ENCODE measurements around the gene LMAN1L.

LMAN1L gene

DNA sequence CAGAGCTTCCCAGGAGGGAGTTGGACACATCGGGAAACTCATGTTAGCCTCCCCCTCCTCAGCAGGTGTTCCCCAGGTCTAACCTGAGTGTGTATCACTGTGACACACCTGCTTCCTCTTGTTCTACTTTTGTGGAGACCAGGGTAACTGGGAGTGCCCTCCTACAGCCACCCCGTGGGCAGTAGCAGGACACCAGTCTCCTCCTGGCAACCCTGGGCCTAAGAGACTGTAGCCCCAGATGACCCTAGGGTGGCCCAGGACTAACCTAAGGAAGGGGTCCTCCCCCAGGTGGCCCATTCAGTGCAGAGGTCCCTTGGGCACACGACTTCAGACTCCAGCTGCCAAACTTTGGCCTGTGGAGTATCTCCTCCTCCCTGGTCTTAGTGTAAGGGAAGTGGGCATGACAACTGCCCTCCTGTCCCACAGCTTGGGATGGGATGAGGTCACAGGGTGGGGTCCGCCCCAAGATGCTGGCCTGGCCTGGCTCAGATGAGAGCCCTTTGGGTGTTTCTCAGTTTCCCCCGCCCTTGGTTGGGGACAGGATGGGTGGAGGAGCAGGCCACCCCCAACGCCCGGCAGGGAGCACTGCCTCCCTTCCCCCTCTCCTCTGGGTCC is 26.0 kb upstream of the LMAN1L start:
- Mint-ChIP-seq H3K4me1 (ENCODE audit: low read depth) (peaks cover 55% of the 10 kb centered on the region), H3K9me3 (no peaks in the 10 kb centered on the region), H3K36me3 (ENCODE audit: low read depth) (peaks cover 71% of the 10 kb centered on the region), H3K27me3 (ENCODE audit: low read depth) (no peaks in the 10 kb centered on the region), H3K4me3 (peak overlapping the region; percentile 88), H3K27ac (peak overlapping the region; percentile 98)
- DNase-seq (ENCODE audit: low spot score) = no peak

DNA sequence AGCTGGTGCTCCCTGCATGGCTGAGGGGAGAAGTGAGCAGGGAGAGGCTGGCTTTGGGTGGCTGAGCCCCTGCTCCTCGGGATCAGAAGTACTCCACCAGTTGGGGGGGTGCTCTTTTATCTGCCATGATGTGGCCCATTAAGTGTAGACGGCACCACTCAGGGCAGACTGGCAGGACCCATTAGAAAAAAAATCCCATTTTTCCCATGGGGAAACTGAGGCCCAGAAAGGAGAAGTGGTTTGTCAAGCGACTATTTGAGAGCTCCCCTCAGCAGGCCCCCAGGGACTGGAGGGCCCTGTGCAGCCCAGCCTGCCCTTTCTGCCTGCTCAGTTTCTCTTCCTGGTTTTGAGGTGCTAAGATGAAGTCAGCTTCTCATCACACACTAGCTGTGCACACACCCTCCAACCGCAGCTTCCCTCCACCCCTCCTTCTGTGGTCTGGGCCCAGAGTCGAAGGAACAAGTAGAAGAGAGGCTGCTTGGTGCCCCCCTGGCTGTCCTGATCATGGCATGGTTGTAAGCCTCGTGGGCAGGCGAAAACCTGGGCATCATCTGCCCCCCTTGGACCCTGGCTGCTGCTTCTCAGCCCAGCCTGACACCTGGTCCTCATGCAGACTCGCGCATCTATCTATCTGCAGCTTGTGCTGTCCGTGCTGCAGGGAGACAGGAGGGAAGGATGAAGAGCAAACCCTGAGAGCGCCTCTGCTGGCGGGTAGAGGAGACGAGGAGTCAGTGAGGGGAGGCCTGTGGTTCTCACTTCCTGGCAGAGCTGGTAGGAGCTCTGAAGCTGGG is 25.2 kb upstream of the LMAN1L start:
- peaks cover 77% of the 10 kb centered on the region for H3K36me3 Mint-ChIP-seq (ENCODE audit: low read depth)
- H3K27me3 Mint-ChIP-seq (ENCODE audit: low read depth) = no peaks in the 10 kb centered on the region
- no peaks in the 10 kb centered on the region for H3K9me3 Mint-ChIP-seq
- peak overlapping the region; percentile 88 for H3K4me3 Mint-ChIP-seq
- peaks cover 63% of the 10 kb centered on the region for H3K4me1 Mint-ChIP-seq (ENCODE audit: low read depth)
- DNase-seq (ENCODE audit: low spot score) = peak; percentile 93
- H3K27ac Mint-ChIP-seq = peak overlapping the region; percentile 98

DNA sequence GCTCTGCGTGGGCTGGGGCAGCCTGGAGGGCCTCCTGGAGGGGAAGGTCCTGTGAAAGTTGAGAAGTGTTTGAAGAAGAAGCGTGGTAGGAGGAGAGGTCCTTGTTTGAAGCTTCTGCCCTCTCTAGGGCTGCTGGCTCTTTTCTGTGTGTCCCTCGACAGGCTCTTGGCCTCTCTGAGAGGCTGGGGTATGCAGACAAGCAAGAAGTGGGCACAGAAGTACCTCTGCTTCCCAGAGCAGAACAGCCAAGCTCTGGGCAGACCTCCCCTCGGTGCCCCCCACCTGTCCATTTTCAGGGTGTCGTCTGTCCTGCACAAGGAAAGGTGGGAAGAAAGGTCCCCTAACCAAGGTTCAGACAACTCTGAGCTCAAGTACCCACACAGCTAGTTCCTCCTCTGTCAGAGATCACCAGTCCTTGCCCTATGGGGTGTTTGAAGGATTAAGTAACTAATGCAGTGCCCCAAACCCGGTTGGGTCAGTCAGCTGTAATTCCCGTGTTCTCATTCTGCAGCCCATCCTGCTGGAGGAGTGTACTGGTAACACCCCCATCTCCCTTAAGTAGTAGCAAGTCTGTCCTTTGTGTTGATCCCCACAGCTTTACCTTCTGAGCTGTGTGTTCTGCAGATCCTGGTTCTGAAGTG is 24.5 kb upstream of the LMAN1L start:
- no peaks in the 10 kb centered on the region for H3K27me3 Mint-ChIP-seq (ENCODE audit: low read depth)
- H3K36me3 Mint-ChIP-seq (ENCODE audit: low read depth) = peaks cover 72% of the 10 kb centered on the region
- peaks cover 70% of the 10 kb centered on the region for H3K4me1 Mint-ChIP-seq (ENCODE audit: low read depth)
- peak overlapping the region; percentile 98 for H3K27ac Mint-ChIP-seq
- no peaks in the 10 kb centered on the region for H3K9me3 Mint-ChIP-seq
- peak; percentile 20 for DNase-seq (ENCODE audit: low spot score)
- H3K4me3 Mint-ChIP-seq = peak overlapping the region; percentile 88

- H3K36me3 Mint-ChIP-seq (ENCODE audit: low read depth) = peaks cover 66% of the 10 kb centered on the region
- peak overlapping the region; percentile 88 for H3K4me3 Mint-ChIP-seq
Observed at GRCh38 chr15:74788683-74789151, 23.9 kb upstream of the LMAN1L start.

GRCh38 chr15:74789171-74789631 is 23.4 kb upstream of the LMAN1L start:
- DNase-seq (ENCODE audit: low spot score) = no peak
- Mint-ChIP-seq H3K9me3 (no peaks in the 10 kb centered on the region), H3K27ac (peak overlapping the region; percentile 98), H3K4me1 (ENCODE audit: low read depth) (peaks cover 77% of the 10 kb centered on the region), H3K36me3 (ENCODE audit: low read depth) (peaks cover 62% of the 10 kb centered on the region), H3K4me3 (peak overlapping the region; percentile 88), H3K27me3 (ENCODE audit: low read depth) (no peaks in the 10 kb centered on the region)

More at GRCh38 chr15:74788683-74789151, 23.9 kb upstream of the LMAN1L start:
- H3K27me3 Mint-ChIP-seq (ENCODE audit: low read depth) = no peaks in the 10 kb centered on the region
- H3K27ac Mint-ChIP-seq = peak overlapping the region; percentile 98
- H3K9me3 Mint-ChIP-seq = no peaks in the 10 kb centered on the region
- DNase-seq (ENCODE audit: low spot score) = peak; percentile 70
- peaks cover 75% of the 10 kb centered on the region for H3K4me1 Mint-ChIP-seq (ENCODE audit: low read depth)

DNA sequence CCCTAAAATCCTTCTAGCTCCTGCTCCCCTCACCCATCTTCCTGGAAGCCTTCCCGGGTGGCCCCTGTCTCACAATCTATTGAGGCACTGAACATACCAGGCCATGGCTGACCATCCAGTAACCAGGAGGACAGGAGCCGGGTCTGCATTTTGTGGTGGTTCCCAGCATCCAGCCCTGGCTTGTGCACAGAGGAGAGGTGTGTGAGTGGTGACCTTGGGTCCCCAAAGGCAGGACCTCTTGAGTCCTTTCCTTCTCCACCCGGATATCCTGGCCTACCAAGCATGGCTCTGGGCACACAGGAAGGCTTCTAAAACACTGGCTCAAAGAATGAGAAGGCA is 22.9 kb upstream of the LMAN1L start:
- peak overlapping the region; percentile 88 for H3K4me3 Mint-ChIP-seq
- peaks cover 77% of the 10 kb centered on the region for H3K4me1 Mint-ChIP-seq (ENCODE audit: low read depth)
- H3K36me3 Mint-ChIP-seq (ENCODE audit: low read depth) = peaks cover 58% of the 10 kb centered on the region
- peak overlapping the region; percentile 98 for H3K27ac Mint-ChIP-seq
- no peak for DNase-seq (ENCODE audit: low spot score)
- H3K27me3 Mint-ChIP-seq (ENCODE audit: low read depth) = no peaks in the 10 kb centered on the region
- H3K9me3 Mint-ChIP-seq = no peaks in the 10 kb centered on the region

DNA sequence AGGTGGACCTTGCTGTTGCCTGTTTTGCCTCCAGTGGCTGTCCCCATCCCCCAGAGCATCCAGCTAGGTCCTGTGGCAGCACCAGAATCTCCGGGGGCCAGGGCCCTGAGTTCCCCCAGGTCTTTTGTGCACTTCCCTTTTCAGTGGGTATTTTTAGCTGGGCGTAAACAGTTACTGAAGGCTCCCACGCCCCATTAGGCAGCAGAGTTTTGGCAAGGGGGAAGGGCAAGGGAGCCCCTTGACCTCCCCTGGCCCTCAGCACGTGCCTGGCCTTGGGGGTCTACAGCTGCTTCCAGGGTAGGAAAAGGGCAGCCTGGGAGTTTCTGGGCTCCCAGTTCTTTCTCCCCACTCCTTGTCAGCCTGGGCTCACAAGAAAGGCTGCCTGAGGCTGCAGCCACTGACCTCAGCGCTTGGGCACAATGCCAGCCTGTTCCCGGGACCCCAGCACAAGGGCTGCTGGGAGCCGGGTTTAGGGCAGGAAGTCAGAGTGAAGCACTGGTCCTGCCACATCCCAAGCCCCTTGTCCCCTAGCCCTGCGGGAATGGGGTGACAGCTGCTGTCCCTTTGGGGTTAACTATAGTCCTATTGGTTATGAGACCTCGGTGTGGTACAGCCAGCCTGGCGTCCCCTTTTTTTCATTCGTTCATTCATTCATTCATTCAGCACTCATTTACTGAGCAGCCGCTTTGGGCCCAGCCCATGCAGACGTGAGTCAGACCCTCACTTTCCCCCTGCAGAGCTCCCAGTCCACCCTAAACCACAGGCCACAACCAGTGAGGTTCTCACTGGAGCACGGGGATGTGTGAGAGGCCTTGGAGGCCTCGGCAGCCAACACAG is 22.3 kb upstream of the LMAN1L start:
- DNase-seq (ENCODE audit: low spot score) = peak; percentile 56
- H3K27ac Mint-ChIP-seq = peak overlapping the region; percentile 98
- H3K4me1 Mint-ChIP-seq (ENCODE audit: low read depth) = peaks cover 79% of the 10 kb centered on the region
- H3K4me3 Mint-ChIP-seq = peak overlapping the region; percentile 88
- H3K27me3 Mint-ChIP-seq (ENCODE audit: low read depth) = no peaks in the 10 kb centered on the region
- no peaks in the 10 kb centered on the region for H3K9me3 Mint-ChIP-seq
- H3K36me3 Mint-ChIP-seq (ENCODE audit: low read depth) = peaks cover 58% of the 10 kb centered on the region

DNA sequence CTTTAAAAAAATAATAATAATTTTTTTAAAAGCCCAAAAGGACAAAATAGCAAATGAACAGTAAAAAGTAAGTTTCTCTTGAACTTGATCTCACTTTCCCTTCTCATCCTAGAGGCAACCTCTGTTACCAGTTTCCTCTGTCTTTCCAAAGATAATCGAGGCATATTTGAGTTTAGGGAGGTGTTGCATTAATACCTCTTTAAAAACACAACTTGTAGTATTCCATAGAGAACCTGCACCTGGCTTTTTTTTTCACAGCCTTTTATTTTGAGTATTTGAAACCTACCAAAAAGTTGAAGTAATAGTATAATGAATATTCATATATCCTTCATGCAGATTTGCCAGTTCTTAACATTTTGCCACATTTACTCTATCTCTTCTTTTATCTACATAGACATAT is 21.6 kb upstream of the LMAN1L start:
- peak overlapping the region; percentile 88 for H3K4me3 Mint-ChIP-seq
- peaks cover 80% of the 10 kb centered on the region for H3K4me1 Mint-ChIP-seq (ENCODE audit: low read depth)
- peak overlapping the region; percentile 76 for H3K27ac Mint-ChIP-seq
- peaks cover 56% of the 10 kb centered on the region for H3K36me3 Mint-ChIP-seq (ENCODE audit: low read depth)
- no peak for DNase-seq (ENCODE audit: low spot score)
- H3K9me3 Mint-ChIP-seq = no peaks in the 10 kb centered on the region
- no peaks in the 10 kb centered on the region for H3K27me3 Mint-ChIP-seq (ENCODE audit: low read depth)

DNA sequence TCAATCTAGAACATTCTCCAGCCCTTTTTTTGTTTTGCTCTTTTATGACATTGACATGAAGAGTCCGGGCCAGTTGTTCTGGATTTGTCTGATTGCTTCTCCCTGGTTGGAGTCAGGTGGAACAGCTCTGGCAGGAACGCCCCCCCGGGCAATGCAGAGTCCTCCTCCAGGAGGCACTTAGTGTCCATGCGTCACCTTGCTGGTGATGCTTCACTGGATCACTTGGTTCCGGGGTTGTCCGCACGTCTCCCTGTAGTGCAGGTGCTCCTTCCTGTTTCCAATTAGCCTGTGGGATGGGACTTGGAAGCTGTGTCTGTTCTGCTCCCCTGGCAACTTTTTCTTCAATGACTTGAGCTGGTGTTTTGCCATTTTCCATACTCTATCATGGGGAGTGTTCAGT is 21.0 kb upstream of the LMAN1L start:
- H3K9me3 Mint-ChIP-seq = no peaks in the 10 kb centered on the region
- H3K4me3 Mint-ChIP-seq = peak overlapping the region; percentile 88
- no peaks in the 10 kb centered on the region for H3K27me3 Mint-ChIP-seq (ENCODE audit: low read depth)
- no peak for DNase-seq (ENCODE audit: low spot score)
- H3K27ac Mint-ChIP-seq = peak overlapping the region; percentile 76
- peaks cover 55% of the 10 kb centered on the region for H3K36me3 Mint-ChIP-seq (ENCODE audit: low read depth)
- H3K4me1 Mint-ChIP-seq (ENCODE audit: low read depth) = peaks cover 79% of the 10 kb centered on the region

GRCh38 chr15:74792227-74793016 is 20.2 kb upstream of the LMAN1L start:
- Mint-ChIP-seq H3K4me3 (peak overlapping the region; percentile 88), H3K4me1 (ENCODE audit: low read depth) (peaks cover 73% of the 10 kb centered on the region), H3K27me3 (ENCODE audit: low read depth) (no peaks in the 10 kb centered on the region), H3K27ac (peak overlapping the region; percentile 72), H3K9me3 (no peaks in the 10 kb centered on the region), H3K36me3 (ENCODE audit: low read depth) (peaks cover 51% of the 10 kb centered on the region)
- DNase-seq (ENCODE audit: low spot score) = no peak

- Mint-ChIP-seq H3K4me1 (ENCODE audit: low read depth) (peaks cover 72% of the 10 kb centered on the region), H3K4me3 (peak overlapping the region; percentile 63), H3K27me3 (ENCODE audit: low read depth) (no peaks in the 10 kb centered on the region), H3K27ac (peak overlapping the region; percentile 56), H3K9me3 (no peaks in the 10 kb centered on the region), H3K36me3 (ENCODE audit: low read depth) (peaks cover 52% of the 10 kb centered on the region)
- DNase-seq (ENCODE audit: low spot score) = peak; percentile 50
Observed at GRCh38 chr15:74793135-74794028, 19.3 kb upstream of the LMAN1L start.

DNA sequence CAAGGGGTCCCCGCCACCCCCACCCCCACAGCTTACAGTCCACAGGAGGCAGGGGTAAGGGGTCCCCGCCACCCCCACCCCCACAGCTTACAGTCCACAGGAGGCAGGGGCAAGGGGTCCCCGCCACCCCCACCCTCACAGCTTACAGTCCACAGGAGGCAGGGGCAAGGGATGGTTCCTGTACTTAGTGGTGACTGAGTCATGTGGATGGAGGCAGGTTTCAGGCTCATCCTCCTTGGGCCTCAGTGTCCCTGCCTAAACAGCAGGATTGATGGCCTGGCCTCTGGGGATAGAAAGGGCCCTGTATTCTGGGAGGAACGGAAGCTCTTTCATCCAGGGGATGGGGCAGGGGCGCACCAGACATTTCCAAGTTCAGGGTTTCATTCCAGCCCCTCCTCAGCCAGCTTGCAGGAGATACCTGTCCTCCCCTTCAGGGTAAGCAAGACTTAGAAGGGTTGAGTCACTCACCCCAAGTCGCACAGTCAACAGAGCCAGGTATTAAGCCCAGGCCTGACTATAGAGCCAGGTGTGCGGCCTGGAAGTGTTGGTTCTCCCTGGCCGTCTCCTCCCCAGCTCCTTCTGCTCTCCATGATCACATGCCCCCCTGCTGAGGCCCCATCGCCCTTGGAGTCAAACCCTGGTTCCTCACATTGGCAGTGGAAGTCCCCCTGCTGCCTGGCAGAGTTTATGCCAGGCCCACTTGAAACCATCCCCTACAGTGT is 18.2 kb upstream of the LMAN1L start:
- H3K4me3 Mint-ChIP-seq = peak overlapping the region; percentile 66
- peaks cover 48% of the 10 kb centered on the region for H3K36me3 Mint-ChIP-seq (ENCODE audit: low read depth)
- H3K27ac Mint-ChIP-seq = peak overlapping the region; percentile 83
- no peaks in the 10 kb centered on the region for H3K9me3 Mint-ChIP-seq
- no peak for DNase-seq (ENCODE audit: low spot score)
- no peaks in the 10 kb centered on the region for H3K27me3 Mint-ChIP-seq (ENCODE audit: low read depth)
- H3K4me1 Mint-ChIP-seq (ENCODE audit: low read depth) = peaks cover 68% of the 10 kb centered on the region
